HEK293 (cell line): Measurements from ENCODE around the gene AUH.
A peak's percentile ranks its signal among the peaks of the same experiment; 100 is the strongest.

ENCODE experiments used
- CTCF ChIA-PET: fragments of 350-600 bp; formaldehyde crosslinking; extraction: SDS; loops from one replicate; lab custom pipeline; 2021; ENCODE audit warnings: antibody characterized with exemption; lab: Yijun Ruan, JAX
- POLR2A ChIA-PET: fragments of 300-600 bp; formaldehyde crosslinking; extraction: SDS; loops from one replicate; lab custom pipeline; 2020; ENCODE audit warnings: antibody characterized with exemption, inconsistent platforms; lab: Yijun Ruan, JAX
- H3K27ac ChIP-seq: fragments of 200-500 bp; sonication (Bioruptor generic); 2 replicates; pipeline ENCODE4 v1.5.1; 2014; ENCODE audit warnings: low read depth, low read length, control low read depth, inconsistent platforms; ENCODE audit errors: extremely low read depth
- H3K36me3 ChIP-seq, 2 experiments: fragments of 200-500 bp in 1 of 2; sonication (Bioruptor generic) in 1 of 2; 1 replicate in 1 of 2; 2 replicates in 1 of 2; pipeline ENCODE4 v1.5.1; 2014 to 2017; ENCODE audit warnings: inconsistent platforms in 2 of 2, low read length in 2 of 2; ENCODE audit not compliant: control insufficient read depth in 2 of 2, insufficient read depth in 1 of 2
- H3K4me1 ChIP-seq: fragments of 200-500 bp; sonication (Bioruptor generic); 2 replicates; pipeline ENCODE4 v1.5.1; 2014; ENCODE audit warnings: mild to moderate bottlenecking, low read length, inconsistent platforms; ENCODE audit not compliant: control insufficient read depth, insufficient read depth
- H3K4me3 ChIP-seq: 2 replicates; pipeline ENCODE4 v1.5.1; 2011; ENCODE audit warnings: low read depth, mild to moderate bottlenecking, control low read depth, low read length, moderate library complexity
- H3K9me3 ChIP-seq: fragments of 200-500 bp; sonication (Bioruptor generic); 2 replicates; pipeline ENCODE4 v1.5.1; 2014; ENCODE audit warnings: low read depth, low read length, inconsistent platforms; ENCODE audit not compliant: control insufficient read depth, insufficient read depth
- ELK4 ChIP-seq: IDR thresholded peaks from 2 replicates; pipeline ENCODE4 v1.6.1; 2011; ENCODE audit warnings: mild to moderate bottlenecking, low read depth, low read length, borderline replicate concordance
- IKZF3 ChIP-seq: fragments of 450-650 bp; IDR thresholded peaks from 2 replicates; pipeline ENCODE4 v1.5.0; 2018; ENCODE audit warnings: missing biosample characterization, mild to moderate bottlenecking, missing genetic modification characterization, moderate library complexity
- KLF16 ChIP-seq: fragments of 450-650 bp; formaldehyde crosslinking; IDR thresholded peaks from 2 replicates; pipeline ENCODE4 v1.5.1; 2017; ENCODE audit warnings: missing biosample characterization, missing genetic modification characterization
- TCF7L2 ChIP-seq: IDR thresholded peaks from 2 replicates; pipeline ENCODE4 v1.6.1; 2011; ENCODE audit warnings: low read depth, mild to moderate bottlenecking, inconsistent platforms, low read length, moderate library complexity, borderline replicate concordance
- YY1 ChIP-seq: fragments of 450-650 bp; formaldehyde crosslinking; IDR thresholded peaks from 2 replicates; pipeline ENCODE4 v1.5.1; 2018; ENCODE audit warnings: missing biosample characterization, missing genetic modification characterization
- ZBTB17 ChIP-seq: fragments of 450-650 bp; formaldehyde crosslinking; IDR thresholded peaks from 2 replicates; pipeline ENCODE4 v1.5.1; 2016; ENCODE audit warnings: missing biosample characterization, missing genetic modification characterization
- ZNF292 ChIP-seq: fragments of 450-650 bp; formaldehyde crosslinking; IDR thresholded peaks from 2 replicates; pipeline ENCODE4 v1.5.1; 2016; ENCODE audit warnings: low read depth, missing biosample characterization, missing genetic modification characterization, borderline replicate concordance
- ZNF48 ChIP-seq: fragments of 450-650 bp; formaldehyde crosslinking; IDR thresholded peaks from 2 replicates; pipeline ENCODE4 v1.5.1; 2016; ENCODE audit warnings: missing biosample characterization, missing genetic modification characterization
- ZNF558 ChIP-seq: fragments of 450-650 bp; formaldehyde crosslinking; IDR thresholded peaks from 2 replicates; pipeline ENCODE4 v1.5.1; 2016; ENCODE audit warnings: missing biosample characterization, missing genetic modification characterization
- ZNF639 ChIP-seq: fragments of 450-650 bp; formaldehyde crosslinking; IDR thresholded peaks from 2 replicates; pipeline ENCODE4 v1.5.1; 2016; ENCODE audit warnings: missing biosample characterization, missing genetic modification characterization
- ZNF645 ChIP-seq: fragments of 450-650 bp; formaldehyde crosslinking; IDR thresholded peaks from 2 replicates; pipeline ENCODE4; 2016; ENCODE audit warnings: missing biosample characterization, missing genetic modification characterization
- ZNF654 ChIP-seq: fragments of 450-650 bp; formaldehyde crosslinking; IDR thresholded peaks from 2 replicates; pipeline ENCODE4 v1.5.1; 2016; ENCODE audit warnings: low read depth, missing biosample characterization, missing genetic modification characterization
- ZNF777 ChIP-seq: fragments of 450-650 bp; formaldehyde crosslinking; IDR thresholded peaks from 2 replicates; pipeline ENCODE4 v1.5.1; 2017; ENCODE audit warnings: missing biosample characterization, missing genetic modification characterization, borderline replicate concordance
- ZNF792 ChIP-seq: fragments of 450-650 bp; formaldehyde crosslinking; IDR thresholded peaks from 2 replicates; pipeline ENCODE4 v1.5.1; 2016; ENCODE audit warnings: missing biosample characterization, missing genetic modification characterization
- ZNF830 ChIP-seq: fragments of 450-650 bp; IDR thresholded peaks from 2 replicates; pipeline ENCODE4 v1.5.0; 2018; ENCODE audit warnings: missing biosample characterization, missing genetic modification characterization, low read depth, mild to moderate bottlenecking, moderate library complexity
- TF ChIP-seq, protein P1 (sequence below): fragments of 450-650 bp; formaldehyde crosslinking; optimal IDR thresholded peaks from 2 replicates; pipeline ENCODE3; 2016; ENCODE audit warnings: missing biosample characterization, mild to moderate bottlenecking, missing genetic modification characterization
- TF ChIP-seq, protein P2 (sequence below): fragments of 450-650 bp; formaldehyde crosslinking; IDR thresholded peaks from 2 replicates; pipeline ENCODE4 v1.5.1; 2016; ENCODE audit warnings: missing biosample characterization, missing genetic modification characterization

Gene AUH

DNA sequence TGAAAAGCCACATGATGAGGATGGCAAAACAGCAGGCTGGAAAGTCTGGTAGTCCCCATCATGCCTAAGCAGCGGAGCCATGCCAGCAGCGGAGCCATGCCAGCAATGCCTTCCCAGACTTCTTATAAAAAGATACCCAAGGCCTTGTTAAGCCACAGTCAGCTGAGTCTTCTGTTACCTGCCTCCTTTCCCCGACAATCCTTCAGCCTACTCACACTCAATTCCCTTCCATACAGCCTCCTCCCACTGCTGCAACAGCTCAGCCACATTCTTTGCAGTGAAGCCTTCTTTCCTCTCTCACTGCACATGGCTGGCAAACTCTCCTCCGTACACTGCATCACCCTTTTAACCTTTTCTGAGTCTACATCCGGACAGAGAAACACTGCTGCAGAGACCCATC lies 114.9 kb downstream of the AUH start:
- TF ChIP-seq, protein P1, sequence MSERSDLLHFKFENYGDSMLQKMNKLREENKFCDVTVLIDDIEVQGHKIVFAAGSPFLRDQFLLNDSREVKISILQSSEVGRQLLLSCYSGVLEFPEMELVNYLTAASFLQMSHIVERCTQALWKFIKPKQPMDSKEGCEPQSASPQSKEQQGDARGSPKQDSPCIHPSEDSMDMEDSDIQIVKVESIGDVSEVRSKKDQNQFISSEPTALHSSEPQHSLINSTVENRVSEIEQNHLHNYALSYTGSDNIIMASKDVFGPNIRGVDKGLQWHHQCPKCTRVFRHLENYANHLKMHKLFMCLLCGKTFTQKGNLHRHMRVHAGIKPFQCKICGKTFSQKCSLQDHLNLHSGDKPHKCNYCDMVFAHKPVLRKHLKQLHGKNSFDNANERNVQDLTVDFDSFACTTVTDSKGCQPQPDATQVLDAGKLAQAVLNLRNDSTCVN, result no peak
- TF ChIP-seq ZNF792 (tag by site-specific recombination), result no peak
- no peak for TF ChIP-seq ZNF777 (tag by site-specific recombination)
- TF ChIP-seq ZNF639 (tag by site-specific recombination), result no peak
- TF ChIP-seq, protein P2, sequence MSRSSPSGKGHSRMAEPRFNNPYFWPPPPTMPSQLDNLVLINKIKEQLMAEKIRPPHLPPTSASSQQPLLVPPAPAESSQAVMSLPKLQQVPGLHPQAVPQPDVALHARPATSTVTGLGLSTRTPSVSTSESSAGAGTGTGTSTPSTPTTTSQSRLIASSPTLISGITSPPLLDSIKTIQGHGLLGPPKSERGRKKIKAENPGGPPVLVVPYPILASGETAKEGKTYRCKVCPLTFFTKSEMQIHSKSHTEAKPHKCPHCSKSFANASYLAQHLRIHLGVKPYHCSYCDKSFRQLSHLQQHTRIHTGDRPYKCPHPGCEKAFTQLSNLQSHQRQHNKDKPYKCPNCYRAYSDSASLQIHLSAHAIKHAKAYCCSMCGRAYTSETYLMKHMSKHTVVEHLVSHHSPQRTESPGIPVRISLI (tag by site-specific recombination), result no peak
- TF ChIP-seq YY1 (tag by site-specific recombination), result no peak
- TF ChIP-seq ZNF654 (tag by site-specific recombination), result no peak
- TF ChIP-seq KLF16, result no peak
- no peak for TF ChIP-seq ZNF830
- TF ChIP-seq ZNF558 (tag by site-specific recombination), result no peak
- no peak for TF ChIP-seq ELK4
- no peak for TF ChIP-seq ZNF48
- H3K4me1 ChIP-seq, result 0 out of 2 replicates have a peak, but pooled peaks cover 3% of the 10 kb centered on the region
- no peak overlapping the region for H3K27ac ChIP-seq
- no peaks in the 10 kb centered on the region for H3K36me3 ChIP-seq
- POLR2A ChIA-PET, result no interaction called here
- no peaks in the 10 kb centered on the region for H3K9me3 ChIP-seq
- H3K4me3 ChIP-seq, result no peak overlapping the region
- CTCF ChIA-PET, result no interaction called here

- 0 out of 2 replicates have a peak, but pooled peaks cover 3% of the 10 kb centered on the region for H3K4me1 ChIP-seq
- H3K36me3 ChIP-seq, result no peaks in the 10 kb centered on the region
- H3K9me3 ChIP-seq, result no peaks in the 10 kb centered on the region
- POLR2A ChIA-PET, result no interaction called here
- no peak for TF ChIP-seq ZNF645 (tag by site-specific recombination)
- no peak for TF ChIP-seq TCF7L2
- H3K27ac ChIP-seq, result no peak overlapping the region
- H3K4me3 ChIP-seq, result no peak overlapping the region
- CTCF ChIA-PET, result interaction anchor here (0.8 kb wide), 1 partner anchor 1065 kb away, joined by 3 read pairs; no protein-coding TSS in a partner anchor
Measured at GRCh38 chr9:91245431-91246313, 116.0 kb downstream of the AUH start.

- no peaks in the 10 kb centered on the region for H3K9me3 ChIP-seq
- ChIA-PET CTCF (interaction anchor here (0.7 kb wide), 1 partner anchor 35 kb away, joined by 3 read pairs; no protein-coding TSS in a partner anchor), POLR2A (no interaction called here)
- H3K4me3 ChIP-seq, result no peak overlapping the region
- 0 out of 2 replicates have a peak, but pooled peaks cover 3% of the 10 kb centered on the region for H3K4me1 ChIP-seq
- no peaks in the 10 kb centered on the region for H3K36me3 ChIP-seq
- TF ChIP-seq IKZF3 (tag by site-specific recombination) (no peak), ZBTB17 (0 out of 2 replicates have a peak, but pooled peaks have one; percentile 14), ZNF292 (no peak)
- H3K27ac ChIP-seq, result no peak overlapping the region
Measured at GRCh38 chr9:91243029-91243428, 118.7 kb downstream of the AUH start.
